Neural crest cell (in vitro differentiated cells): ENCODE data around the gene SGF29. TPM values are rescaled to one million over a fixed set of nuclear protein-coding genes. Genes with fewer than 3 reads are reported as not detected.
A peak's percentile ranks its signal among the peaks of the same experiment; 100 is the strongest.

Source experiments
- DNase-seq: peaks from one replicate; pipeline ENCODE4 v3.0.0; 2021; ENCODE audit warnings: low read depth, mixed read lengths, low spot score
- H3K27ac Mint-ChIP-seq: one replicate; pipeline ENCODE4 v1.8.0; 2021; ENCODE audit warnings: mild to moderate bottlenecking, mixed read lengths; ENCODE audit not compliant: unreplicated experiment
- H3K27me3 Mint-ChIP-seq: 2 replicates; pipeline ENCODE4 v1.8.0; 2021; ENCODE audit warnings: low read depth, mild to moderate bottlenecking, mixed read lengths
- H3K36me3 Mint-ChIP-seq: 2 replicates; pipeline ENCODE4 v1.8.0; 2021; ENCODE audit warnings: low read depth, mild to moderate bottlenecking, mixed read lengths
- H3K4me1 Mint-ChIP-seq: 2 replicates; pipeline ENCODE4 v1.8.0; 2021; ENCODE audit warnings: mixed read lengths
- H3K4me3 Mint-ChIP-seq: one replicate; pipeline ENCODE4 v1.8.0; 2021; ENCODE audit warnings: mild to moderate bottlenecking, mixed read lengths
- H3K9me3 Mint-ChIP-seq: 2 replicates; pipeline ENCODE4 v1.8.0; 2021; ENCODE audit warnings: mixed read lengths
- total RNA-seq: library from RNA; stranded (reverse); gene quantifications from 2 replicates; pipeline ENCODE4 v1.2.1, GENCODE V29; 2021
- TF ChIP-seq, protein P1 (sequence below): fragments of 200-600 bp; sonication (generic); conservative IDR thresholded peaks from 2 replicates; pipeline ENCODE4 v1.5.0; 2021; ENCODE audit warnings: antibody characterized with exemption, mild to moderate bottlenecking

SGF29 gene
- total RNA-seq, 1 donor from 2014 or later: 34.4 TPM

DNA sequence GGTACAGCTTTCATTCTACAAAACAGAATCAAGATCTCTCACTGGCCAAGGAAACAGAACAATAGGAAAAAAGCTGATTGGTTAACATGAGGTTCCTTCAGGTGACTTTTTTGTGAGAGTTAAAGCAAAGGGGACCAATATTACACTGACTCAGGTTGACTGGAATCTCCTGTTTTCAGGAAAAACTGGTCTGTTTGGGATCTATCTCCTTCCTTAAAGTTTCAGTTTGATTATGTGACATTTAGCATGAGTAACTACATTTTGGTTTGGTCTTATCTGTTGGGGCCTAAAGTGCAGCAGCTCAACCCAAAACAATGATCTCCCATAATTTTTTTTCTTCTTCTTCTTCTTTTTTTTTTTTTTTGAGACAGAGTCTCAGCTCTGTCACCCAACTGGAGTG lies 24.6 kb upstream of the SGF29 start:
- Mint-ChIP-seq H3K27me3 (no peaks in the 10 kb centered on the region), H3K27ac (no peak overlapping the region), H3K9me3 (no peaks in the 10 kb centered on the region)

DNA sequence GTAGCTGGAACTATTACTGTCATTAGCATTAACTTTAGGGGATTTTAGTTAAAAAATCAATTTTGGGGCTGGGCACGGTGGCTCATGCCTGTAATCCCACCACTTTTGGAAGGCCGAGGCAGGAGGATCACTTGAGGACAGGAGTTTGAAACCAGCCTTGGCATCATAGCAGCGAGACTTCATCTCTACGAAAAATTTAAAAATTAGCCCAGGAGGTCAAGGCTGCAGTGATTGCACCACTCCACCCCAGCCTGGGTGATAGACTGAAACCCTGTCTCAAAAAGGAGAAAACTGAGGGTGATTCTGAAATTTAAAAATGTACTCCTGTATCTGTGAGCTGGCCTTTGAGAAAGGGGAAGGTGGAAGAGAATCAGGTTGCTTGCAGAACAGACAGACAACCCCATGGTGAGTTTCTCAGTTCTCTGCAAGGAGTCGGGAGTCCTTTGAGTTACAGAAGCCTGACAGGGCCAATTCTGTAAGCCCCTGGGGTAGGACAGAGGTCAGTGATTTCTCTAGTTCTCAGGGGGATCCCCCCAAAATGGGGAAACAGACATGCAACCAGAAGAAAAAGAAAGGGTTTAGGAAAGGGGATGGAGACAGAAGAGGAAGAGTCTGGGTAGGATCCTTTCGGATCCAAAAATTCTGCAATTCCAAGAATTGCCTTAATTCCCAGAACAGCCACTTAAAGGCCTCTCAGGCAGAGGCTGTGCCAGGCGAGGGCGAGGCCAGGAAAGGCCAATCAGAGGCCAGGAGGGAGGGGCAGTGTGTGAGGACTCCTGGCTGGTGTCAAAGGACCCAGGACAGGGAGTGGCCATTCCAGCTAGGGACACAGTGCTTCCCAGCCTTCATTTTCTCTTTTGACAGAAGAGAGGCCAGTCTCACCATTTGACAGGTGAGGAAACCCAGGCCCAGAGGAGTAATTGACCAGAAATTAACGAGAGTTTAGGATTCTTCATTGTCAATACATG lies 21.7 kb upstream of the SGF29 start:
- Mint-ChIP-seq H3K9me3 (no peaks in the 10 kb centered on the region), H3K4me1 (no peaks in the 10 kb centered on the region), H3K27ac (no peak overlapping the region), H3K36me3 (no peaks in the 10 kb centered on the region), H3K27me3 (no peaks in the 10 kb centered on the region), H3K4me3 (no peak overlapping the region)
- no peak for DNase-seq
- TF ChIP-seq, protein P1, sequence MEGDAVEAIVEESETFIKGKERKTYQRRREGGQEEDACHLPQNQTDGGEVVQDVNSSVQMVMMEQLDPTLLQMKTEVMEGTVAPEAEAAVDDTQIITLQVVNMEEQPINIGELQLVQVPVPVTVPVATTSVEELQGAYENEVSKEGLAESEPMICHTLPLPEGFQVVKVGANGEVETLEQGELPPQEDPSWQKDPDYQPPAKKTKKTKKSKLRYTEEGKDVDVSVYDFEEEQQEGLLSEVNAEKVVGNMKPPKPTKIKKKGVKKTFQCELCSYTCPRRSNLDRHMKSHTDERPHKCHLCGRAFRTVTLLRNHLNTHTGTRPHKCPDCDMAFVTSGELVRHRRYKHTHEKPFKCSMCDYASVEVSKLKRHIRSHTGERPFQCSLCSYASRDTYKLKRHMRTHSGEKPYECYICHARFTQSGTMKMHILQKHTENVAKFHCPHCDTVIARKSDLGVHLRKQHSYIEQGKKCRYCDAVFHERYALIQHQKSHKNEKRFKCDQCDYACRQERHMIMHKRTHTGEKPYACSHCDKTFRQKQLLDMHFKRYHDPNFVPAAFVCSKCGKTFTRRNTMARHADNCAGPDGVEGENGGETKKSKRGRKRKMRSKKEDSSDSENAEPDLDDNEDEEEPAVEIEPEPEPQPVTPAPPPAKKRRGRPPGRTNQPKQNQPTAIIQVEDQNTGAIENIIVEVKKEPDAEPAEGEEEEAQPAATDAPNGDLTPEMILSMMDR: no peak

More for the DNA sequence above, 24.6 kb upstream of the SGF29 start:
- DNase-seq: no peak
- H3K36me3 Mint-ChIP-seq: no peaks in the 10 kb centered on the region
- no peaks in the 10 kb centered on the region for H3K4me1 Mint-ChIP-seq
- TF ChIP-seq, protein P1: no peak
- H3K4me3 Mint-ChIP-seq: no peak overlapping the region

DNA sequence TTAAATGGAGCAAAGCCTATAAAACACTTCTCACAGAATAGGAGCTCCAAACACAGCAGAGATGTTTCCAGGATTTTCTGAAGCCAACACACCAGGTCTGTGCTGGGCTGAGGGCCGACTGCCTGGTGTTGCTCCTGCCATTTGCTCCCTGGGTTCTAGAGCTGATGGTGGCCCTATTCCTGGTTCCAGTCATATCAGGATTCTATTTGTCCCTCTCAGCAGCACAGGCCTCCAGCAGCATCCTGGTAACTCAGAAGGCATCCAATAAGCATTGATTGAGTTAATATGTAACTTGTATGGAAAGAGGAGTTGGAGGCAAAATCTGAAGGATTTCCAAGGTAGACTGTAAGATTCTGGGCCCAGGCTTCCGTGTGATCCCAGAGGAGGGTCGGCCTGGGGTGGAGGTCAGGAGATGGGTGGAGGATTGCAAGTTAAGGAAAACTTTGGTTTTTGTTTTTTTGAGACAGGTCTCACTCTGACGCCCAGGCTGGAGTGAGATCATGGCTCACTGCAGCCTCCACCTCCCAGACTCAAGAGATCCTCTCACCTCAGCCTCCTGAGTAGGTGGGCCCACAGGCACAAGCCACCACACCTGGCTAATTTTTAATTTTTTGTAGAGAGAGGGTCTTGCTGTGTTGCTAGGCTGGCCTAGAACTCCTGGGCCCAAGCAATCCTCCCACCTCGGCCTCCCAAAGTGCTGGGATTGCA lies 20.6 kb upstream of the SGF29 start:
- DNase-seq: no peak
- no peaks in the 10 kb centered on the region for H3K27me3 Mint-ChIP-seq
- no peak overlapping the region for H3K27ac Mint-ChIP-seq
- H3K4me1 Mint-ChIP-seq: no peaks in the 10 kb centered on the region
- no peaks in the 10 kb centered on the region for H3K36me3 Mint-ChIP-seq
- no peak overlapping the region for H3K4me3 Mint-ChIP-seq
- no peaks in the 10 kb centered on the region for H3K9me3 Mint-ChIP-seq
- TF ChIP-seq, protein P1: no peak

DNA sequence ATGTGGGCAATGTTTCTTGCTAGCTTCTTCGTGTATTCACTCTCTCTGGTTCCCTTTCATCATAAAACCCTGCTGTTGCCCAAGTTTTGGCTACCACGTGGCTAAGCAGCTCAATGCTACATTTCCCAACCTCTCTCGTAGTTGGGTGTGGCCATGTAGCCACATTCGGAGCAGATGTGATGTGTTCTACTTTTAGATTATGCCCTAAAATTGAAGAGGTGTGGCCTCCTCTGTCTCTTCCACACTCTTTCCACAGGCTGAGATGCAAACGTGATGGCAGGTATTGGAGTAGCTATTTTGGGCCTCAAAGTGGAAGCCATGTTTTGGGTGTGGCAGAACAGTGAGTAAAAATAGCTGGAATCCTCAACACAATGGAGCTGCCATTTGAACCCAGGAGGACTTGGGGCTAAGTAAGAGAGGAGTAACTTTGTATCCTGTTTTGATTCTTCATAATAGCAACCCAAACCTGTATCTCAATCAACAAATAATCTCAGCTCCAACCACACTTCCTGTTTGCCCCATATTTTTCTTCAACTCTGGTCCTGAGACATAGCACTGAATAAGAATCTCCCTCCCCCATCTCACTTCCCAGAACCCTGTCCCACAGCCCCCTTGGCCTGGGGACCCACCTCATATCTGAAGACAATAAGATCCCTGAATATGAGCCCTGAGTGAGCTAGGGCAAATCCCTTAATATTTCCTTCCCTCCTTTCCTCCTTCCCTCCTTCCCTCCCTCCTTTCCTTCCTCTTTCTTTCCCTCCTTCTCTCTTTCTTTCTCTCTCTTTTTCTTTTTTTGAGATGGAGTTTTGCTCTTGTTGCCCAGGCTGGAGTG lies 19.0 kb upstream of the SGF29 start:
- Mint-ChIP-seq H3K9me3 (no peaks in the 10 kb centered on the region), H3K4me3 (no peak overlapping the region), H3K36me3 (no peaks in the 10 kb centered on the region), H3K4me1 (no peaks in the 10 kb centered on the region), H3K27me3 (no peaks in the 10 kb centered on the region), H3K27ac (no peak overlapping the region)
- no peak for DNase-seq
- TF ChIP-seq, protein P1: no peak

DNA sequence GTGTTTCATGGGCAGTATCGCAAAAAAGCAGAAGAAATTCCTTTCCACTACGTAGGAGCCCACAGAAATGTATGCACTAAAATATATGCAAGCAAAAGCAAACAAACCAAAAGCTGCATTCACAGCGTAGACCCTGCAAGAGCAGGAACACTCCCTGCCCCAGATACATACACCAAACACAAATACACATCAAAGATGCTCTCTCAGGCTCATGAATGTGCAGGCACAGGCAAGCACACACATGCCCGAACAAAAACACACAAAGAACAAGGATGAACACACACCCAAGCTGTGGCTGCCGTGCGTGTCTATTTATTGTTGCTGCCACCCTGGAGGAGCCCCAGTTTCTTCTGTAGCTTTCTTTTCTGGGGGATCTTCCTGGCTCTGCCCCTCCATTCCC lies 16.6 kb upstream of the SGF29 start:
- no peaks in the 10 kb centered on the region for H3K9me3 Mint-ChIP-seq
- no peaks in the 10 kb centered on the region for H3K27me3 Mint-ChIP-seq
- TF ChIP-seq, protein P1: no peak
- no peak overlapping the region for H3K4me3 Mint-ChIP-seq
- H3K36me3 Mint-ChIP-seq: no peaks in the 10 kb centered on the region
- peak overlapping the region; percentile 86 for H3K27ac Mint-ChIP-seq
- H3K4me1 Mint-ChIP-seq: no peaks in the 10 kb centered on the region
- DNase-seq: no peak
